Kidney capillary endothelial cell (primary cell): Measurements from ENCODE around the gene MIX23.
A peak's percentile ranks its signal among the peaks of the same experiment; 100 is the strongest.

Experiments used
- DNase-seq: peaks from one replicate; pipeline ENCODE4 v3.0.0-alpha.2; 2018; ENCODE audit warnings: low spot score

Gene MIX23

DNA sequence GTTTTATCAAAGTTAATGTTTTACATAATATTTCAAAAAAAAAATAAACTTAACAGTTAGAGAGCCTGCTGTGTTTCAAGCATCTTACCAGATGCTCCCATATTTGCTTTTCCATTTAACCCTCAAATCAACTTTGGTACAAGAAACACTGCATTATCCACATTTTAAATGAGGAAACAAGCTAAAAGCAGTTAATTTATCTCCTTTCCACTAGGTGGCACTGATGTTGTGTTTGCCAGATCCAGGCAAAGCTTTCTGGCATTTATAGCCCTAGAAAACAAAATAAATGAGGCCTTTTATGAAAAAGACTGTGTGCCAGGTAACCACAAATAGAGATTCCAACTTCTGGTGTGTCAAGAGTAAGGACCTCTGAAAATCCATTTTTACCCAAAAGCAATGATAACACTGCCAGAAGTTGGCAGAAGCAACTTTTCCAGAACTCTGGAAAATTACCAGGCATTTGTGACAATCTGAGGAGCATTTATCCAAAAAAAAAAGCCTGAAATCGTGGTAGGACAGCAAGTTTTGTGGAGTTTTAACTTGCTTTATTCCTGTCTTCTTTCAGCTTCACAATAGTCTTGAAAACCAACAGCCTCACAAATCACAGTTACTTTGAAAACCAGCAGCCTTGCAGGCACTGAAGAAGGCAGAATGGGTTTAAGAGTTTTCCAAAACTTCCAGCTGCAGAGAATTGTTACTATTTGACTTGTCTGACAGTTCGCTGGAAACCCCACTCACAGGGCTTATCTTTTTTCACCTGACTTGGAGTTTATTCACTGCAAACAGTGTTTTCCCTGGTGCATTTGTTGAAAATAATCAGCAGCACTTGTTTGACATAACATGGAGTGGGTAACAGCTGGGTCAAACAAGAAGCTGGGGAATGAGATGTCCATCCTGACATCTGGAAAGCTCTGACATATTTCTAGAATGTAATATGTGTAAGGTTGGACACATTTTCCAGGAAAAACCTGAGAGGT is 10.1 kb upstream of the MIX23 start:
- DNase-seq: peak; percentile 60

DNA sequence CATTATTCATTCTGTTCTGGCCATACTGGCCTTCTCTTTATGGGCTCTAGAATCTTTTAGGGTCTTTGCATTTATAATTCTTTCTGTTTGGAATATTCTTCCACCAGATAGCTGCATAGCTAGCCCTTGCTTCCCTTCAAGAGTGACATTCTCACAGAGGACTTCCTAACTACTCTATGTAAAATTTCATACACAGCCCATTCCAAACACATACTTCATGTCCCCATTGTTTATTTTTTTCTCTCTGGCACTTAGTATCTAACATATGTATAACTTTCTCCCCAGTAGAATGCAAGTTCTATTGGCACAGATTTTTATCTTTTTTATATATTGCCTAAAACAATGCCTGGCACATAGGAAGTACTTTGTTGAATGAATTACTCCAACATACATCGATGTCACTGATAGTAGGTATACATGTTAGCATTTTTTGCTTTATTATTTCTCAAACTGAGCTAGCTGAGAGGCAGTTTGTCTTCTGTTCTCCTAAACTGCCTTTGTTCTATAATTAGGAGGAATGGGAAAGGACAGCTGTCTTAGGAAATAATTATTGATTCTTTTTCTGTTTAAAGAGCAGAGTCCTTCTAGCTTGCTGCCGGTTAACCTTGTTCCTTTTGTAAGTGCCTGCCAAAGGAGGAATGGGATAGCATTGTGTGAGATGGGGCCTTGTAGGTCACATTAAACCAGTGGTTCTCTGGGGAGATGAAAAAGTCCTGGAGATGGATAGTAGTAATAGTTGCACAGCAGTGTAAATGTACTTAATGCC is 8.8 kb upstream of the MIX23 start:
- DNase-seq: no peak

DNA sequence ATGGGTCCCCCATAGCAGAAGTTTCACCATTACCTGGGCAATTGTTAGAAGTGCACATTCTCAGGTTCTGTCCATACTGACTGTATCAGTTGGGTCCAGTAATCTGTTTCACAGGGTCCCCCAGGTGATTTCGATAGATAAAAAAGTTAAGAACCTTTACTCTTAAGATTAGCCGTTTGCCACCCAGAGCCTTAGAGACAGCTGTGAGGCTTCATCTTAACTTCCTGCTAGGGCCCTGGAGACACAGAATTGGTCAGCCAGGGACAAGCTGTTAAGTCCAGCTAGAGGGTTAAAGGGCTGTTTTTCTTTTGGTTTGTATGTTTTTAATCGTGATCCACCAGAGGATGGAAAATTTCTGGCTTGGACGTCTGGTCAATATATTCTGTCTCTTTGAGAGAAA is 7.6 kb upstream of the MIX23 start:
- DNase-seq: no peak

DNA sequence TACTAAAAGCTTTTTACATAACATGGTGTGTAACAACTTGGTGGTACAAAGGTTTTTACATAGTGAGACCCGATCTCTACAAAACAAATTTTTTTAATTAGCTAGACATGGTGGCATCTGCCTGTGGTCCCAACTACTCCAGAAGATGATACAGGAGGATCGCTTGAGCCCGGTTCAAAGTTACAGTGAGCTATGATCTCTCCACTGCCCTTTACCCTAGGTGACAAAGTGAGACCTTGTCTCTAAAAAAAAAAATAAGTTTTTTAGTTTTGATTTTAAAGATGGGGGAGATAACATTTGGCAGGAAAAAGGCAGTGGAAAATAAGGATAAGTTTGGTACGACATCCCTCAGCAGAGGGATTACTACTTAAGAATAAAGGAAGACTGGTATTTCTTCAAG is 6.9 kb upstream of the MIX23 start:
- DNase-seq: no peak

DNA sequence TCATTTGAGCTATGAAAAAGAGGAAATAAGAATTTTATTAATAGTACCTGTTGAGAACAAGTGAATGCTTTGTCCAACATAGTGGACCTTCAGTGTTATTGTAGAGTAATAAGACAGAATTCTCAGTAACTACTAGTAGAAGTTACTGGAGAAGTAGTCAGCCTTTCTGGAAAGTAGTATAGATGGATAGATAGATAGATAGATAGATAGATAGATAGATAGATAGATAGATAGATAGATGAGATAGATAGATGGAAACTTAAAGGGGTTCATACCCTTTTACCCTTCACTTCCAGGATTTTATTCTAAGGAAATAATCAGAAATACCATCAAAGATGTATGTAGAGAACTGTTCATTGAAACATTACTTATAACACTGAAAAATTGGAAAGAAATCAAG is 6.2 kb upstream of the MIX23 start:
- no peak for DNase-seq

DNA sequence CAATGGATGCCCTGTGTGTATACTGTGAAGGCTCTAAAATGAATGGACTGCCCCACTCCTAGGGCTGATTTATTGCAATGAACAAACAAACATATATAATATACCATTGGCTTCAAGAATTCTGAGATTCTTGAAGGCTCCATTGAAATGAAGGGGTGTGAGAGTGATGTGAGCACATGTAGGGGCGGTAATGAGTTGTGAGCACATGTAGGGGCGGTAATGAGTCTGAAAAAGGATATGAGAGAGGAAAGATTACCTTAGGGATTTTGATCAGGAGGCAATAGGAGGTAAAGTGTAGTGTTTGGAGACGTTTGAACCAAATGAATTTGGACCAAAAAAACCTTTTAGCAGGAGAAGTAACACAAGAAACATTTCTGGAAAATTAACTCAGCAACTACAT is 4.7 kb upstream of the MIX23 start:
- no peak for DNase-seq

DNA sequence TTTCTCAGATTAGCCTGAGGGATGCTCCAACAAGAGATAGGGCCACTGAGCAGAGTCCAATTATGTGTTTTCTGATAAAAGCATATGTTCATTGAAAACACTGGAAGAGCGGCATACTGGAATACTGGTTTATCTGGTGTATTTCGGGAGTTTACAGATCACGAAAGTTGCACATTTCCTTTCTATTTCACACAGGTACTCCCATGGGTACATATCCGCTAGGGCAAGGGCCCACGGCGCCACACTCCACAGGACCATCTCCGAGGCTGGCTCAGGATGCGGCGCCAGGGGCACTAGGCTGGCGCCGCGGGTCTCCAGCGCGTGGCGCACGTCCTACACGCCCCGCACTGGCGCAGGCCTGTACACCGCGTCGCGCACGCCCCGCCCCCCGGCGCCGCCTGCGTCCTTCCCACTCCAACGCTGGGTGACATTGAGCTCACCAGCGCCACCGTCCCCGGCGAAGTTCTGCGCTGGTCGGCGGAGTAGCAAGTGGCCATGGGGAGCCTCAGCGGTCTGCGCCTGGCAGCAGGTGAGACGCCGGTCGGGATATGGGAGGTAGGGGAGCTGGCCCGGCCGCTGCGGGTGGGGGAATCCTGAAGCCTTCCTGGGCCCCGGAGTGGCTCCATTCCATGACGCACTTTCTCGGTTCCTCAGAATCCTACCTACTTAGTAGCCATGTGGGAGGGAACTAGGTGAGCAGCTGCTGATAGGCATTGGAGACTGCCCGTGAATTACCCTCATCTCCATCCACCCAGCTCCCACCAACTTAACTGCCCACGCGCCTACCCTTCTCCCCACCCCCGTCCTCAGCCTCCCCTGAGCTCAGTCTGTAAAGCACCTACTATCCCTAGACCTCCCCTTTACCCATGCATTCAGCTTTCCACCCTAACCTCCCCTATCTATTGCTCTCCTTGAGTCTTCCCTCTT is 1.0 kb upstream of the MIX23 start, which contains the start of gene FAM162A:
FAM162A (plus strand) TSS at position 412 of the 927 bp plus-strand sequence; CDS start at position 496, 84 bp downstream.
- DNase-seq: peak; percentile 90

DNA sequence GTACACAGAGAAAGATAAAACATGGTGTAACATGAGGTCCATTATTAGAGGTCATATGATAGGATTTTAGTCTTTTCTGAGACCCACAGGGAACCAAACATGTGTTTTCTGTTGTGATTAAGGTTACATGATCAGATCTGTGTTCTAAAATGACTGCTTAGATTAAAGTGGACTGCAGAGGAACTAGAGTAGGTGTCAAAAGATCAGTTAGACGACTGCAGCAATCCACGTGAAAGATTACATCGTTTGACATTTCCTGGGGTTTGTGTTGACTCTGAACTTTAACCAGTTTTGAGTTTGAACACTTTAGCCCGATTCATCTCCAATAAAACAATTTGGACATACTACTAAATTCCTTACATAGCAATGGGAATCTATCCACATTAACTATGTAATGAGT is 5.1 kb downstream of the MIX23 start:
- DNase-seq: no peak

DNA sequence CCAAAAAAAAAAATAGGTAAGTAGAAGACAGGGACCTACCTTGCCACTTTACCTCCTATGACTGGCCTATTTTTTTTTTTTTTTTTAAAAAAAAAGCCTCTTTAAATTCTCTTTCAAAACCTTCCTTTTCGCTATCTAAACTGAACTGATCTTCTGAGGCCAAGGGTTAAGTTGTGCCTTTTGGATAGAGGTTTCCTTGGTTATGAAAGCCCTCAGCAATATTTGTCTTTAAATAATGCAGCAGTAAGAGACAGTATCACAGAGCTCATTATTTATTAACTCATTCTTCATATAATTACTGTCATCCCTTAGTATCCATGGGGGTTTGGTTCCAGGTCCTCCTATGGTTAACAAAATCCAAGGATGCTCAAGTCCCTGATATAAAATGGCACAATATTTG is 9.0 kb downstream of the MIX23 start:
- no peak for DNase-seq

DNA sequence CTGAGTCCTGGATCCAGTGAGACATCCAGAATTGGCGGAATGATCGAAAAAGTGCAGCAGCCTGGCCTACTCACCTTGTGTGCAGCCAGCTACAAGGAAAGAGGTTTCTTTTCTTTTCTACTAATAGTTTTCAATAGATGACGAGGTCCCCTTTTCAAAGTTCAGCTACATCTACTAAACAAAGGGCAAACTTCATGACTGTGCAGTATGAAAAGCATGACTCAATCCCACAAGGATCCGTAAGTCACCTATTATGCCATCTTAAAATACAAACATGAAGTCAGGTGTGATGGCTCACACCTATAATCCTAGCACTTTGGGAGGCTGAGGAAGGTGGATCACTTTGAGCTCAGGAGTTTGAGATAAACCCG is 16.7 kb downstream of the MIX23 start:
- no peak for DNase-seq

DNA sequence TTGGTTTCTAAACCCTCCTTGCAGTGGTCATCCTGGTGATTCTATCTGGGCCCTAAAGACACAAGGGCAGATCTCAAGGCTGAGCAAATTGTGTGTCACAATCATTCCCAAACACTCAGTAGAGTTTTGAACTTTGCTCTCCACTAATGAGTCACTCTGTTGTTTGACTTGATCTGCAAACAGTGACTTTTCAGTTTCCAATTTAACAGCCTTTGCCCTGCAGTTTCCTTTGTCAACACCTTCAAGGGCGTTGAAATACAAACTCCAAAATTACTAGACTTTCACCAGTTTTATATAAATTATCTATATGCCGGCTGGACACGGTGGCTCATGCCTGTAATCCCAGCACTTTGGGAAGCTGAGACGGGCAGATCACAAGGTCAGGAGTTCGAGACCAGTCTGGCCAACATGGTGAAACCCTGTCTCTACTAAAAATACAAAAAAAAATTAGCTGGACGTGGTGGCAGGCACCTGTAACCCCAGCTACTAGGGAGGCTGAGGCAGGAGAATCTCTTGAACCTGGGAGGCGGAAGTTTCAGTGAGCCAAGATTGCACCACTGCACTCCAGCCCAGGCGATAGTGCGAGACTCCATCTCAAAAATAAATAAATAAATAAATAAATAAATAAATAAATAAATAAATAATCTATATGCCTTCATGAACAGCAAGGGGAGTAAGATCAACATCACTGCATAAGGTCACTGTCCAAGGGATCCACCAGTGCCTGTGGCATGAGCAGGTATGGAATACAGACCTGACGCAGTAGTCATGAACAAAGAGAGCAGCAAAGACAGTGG is 17.3 kb downstream of the MIX23 start:
- peak; percentile 38 for DNase-seq

DNA sequence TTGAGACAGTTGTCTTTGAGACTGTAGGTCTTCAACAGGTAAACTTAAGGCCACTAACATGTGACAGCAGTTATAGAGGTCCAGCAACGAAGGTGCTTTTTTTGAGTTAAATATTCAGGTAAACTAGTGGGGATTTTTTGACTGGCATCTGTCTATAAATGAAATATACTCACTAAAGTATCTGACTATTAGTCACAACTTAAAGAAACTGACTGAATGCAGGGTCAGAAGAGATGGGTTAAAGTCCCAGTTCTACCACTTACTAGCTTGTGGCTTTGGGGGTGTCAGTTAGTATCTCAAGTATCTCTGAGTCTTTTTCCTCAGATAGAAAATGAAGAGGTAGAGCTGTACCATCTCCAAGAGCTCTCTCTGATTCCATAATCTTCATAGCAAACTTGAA is 18.0 kb downstream of the MIX23 start:
- DNase-seq: no peak

DNA sequence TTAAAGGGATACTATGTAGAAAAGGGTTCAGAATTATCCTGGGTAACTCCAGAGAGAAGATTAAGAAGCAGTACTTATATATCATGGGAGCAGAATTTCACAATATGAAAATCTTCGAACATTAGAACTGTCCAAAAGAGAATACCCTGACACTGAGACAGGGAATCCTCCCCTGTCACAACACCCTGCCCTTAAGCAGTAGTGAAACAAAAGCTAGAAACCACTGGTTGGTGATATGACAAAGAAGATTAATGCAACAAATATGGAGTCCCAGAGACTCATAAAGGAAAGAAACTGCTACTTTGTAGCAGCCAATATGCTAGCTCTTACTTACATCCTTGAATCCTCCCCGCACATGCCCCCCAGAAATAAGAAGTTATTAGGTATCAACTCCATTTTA is 18.5 kb downstream of the MIX23 start:
- DNase-seq: no peak

DNA sequence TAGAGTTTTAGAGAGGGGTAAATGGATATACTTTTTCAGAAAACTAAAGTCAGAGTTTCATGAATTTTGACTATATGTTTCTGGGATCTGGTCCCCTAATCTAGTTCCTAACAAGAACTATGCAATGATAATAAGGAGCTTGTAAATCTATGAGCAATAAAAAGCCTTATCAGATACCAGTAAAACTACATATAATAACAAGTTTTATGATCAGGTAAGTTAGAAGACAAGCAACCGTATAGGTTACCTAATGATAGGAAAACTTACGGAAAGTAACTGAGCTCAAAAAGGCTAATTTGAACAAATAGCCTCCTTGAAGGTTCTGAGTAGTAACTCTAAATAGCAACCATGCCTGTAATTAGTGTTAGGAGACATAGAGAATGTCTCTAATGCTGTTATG is 21.0 kb downstream of the MIX23 start:
- no peak for DNase-seq

DNA sequence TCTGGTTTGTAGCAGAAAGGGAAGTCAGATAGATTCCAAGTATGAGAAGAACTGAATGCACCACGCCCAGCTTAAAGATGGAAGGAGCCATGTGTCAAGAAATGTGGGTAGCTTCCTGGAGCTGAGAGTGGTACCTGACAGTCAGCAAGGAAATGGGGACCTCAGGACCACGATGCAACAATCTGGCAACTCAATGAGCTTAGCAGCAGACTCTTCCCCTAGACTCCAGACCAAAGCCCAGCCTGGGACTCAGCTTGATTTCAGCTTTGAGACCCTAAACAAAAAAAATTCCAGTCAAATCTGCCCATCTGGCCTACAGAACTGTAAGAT is 24.4 kb downstream of the MIX23 start:
- DNase-seq: no peak

DNA sequence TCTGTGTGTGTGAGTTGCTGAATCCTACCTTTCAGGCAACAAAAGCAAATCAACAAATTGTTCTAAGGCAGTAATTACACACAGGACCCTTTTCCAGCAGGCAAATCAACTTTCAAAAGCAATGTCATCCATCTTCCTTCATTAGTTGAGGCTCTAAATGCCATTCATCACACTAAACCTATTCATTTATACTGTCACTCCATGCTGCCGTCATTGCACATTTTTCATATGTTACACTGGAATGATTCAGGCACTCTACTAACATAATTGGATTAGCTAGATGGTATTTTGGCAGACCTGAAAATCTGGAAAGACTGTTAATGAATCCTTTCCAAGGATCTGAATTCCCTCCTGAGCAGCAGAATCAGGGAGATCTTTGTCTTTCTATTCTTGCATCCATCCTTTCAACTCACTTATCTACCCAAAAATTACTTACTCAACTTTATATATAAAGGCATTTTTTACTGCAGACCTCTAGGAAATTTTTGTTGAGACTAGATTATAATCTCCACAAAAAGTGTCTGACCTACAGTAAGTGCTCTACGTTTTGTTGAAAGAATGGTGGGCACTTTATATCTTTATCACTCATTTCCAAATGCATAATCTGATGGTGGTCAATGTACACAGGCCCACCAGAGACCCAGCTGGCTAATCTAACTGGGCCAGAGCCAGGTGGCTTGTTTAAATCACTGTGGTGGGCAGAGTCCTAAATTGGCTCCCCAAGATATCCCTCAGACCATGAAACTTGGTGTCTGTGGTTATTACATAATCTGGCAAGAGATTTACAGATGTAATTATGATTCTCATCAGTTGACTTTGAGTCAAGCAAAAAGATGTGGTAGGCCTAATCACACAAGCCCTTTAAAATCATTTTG is 25.0 kb downstream of the MIX23 start:
- no peak for DNase-seq

DNA sequence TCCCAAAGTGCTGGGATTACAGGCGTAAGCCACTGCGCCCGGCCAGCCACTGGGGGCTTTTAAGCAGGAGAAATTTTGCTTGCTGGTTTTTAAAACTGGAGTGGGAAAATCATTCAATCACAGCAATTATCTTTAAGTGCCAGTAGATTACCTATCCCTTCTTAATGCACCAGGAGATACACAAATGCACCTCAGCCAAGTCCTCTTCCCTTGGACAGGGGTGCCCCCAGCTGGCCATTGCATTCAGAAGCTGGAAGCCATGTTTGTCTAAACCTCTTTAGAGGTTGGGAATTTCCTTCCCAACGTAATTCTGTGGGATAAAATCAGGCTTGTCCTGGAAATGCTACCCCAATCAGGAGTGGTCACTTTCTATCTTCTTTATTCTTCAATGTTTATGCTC is 26.6 kb downstream of the MIX23 start:
- DNase-seq: no peak

DNA sequence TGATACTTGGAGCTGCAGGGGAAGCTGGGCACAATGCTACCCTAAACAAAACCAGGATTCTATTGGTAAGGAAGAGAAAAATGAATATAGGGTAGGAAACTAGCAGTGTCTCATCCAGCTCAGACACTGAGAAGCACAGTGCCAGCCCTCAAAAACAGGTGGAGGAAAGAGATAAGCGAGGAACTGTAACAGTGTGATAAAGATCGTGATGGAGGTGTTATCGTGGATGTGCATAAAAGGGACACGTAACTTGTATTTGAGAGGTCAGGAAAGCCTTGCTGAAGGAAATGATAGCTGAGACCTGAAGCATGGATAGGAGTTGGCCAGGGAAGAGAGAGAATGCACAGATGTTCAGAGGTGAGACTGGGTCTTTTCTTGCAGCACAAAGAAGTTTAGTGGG is 27.4 kb downstream of the MIX23 start:
- no peak for DNase-seq

DNA sequence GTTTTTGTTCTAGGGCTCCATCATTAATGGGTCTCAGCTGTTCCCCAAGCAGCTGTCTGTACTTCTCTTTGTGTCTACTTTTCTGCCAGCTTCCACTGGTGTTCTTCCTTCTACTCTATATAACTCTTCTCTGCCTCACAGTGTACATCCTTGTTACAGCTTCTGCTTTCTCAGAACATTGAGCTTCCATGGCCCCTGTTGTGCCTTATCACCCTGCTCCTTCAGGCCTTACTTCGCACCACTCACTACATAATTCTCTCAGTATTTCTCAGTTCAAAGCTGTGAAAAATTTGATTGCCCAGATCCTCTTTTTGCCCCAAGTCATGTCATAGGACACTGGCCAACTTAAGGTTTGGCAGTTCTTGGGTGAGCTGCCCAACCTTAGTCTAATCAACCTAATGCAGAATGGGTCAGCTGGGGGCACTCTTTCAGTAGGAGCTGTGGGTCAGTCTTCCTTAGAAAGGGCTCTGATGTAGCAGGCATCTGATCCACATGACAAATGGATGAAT is 29.1 kb downstream of the MIX23 start:
- DNase-seq: no peak

DNA sequence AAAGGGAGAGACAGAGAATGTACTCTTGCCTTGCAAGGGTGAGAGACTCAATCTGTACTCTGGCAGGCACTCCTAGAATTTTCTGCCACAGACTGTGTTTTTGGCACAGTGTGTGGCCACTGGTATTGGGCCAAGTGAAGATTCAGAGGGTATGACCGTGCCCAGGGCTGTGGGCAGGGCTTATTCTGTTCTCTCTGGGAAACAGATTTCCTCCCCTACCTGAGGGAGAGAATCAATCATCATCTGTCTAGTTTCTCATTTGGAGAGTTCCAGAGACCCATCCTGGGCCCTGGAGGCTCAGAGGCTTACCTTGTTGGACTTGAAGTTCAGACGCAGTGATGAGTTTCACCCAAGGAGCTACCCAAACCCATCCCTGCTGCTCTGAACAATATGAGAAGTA is 29.8 kb downstream of the MIX23 start:
- DNase-seq: no peak
